GM19372 (cell line): ENCODE measurements around the gene KANSL3.
A peak's percentile ranks its signal among the peaks of the same experiment; 100 is the strongest.
"Not testable (repeated sequence)": the region's sequence is repeated elsewhere in the genome, so short reads cannot be mapped to it uniquely, and the experiment has no call there.

Experiments used
- ATAC-seq: cut with Tn5 transposase; IDR thresholded peaks from one replicate; pipeline ENCODE4 v1.9.1; 2021; ENCODE audit warnings: mild to moderate bottlenecking, low read depth, moderate library complexity; ENCODE audit not compliant: unreplicated experiment

The KANSL3 gene

DNA sequence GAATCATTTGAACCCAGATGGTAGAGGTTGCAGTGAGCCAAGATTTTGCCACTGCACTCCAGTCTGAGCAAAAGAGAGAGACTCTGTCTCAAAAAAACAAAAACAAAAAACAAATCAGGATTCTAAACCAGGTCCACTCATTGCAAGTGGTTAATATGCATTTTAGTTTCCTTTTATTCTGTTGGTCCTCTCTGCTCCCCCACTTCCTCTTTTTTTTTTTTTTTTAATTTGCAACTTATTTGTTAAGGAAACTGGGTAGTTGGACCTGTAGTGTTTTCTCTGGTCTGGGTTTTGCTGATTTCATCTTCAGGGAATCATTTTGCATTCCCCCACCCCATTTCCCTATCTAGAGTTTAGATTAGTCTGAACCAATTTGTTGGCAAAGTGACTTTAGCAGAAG is 18.4 kb upstream of the KANSL3 start:
- no peak for ATAC-seq

DNA sequence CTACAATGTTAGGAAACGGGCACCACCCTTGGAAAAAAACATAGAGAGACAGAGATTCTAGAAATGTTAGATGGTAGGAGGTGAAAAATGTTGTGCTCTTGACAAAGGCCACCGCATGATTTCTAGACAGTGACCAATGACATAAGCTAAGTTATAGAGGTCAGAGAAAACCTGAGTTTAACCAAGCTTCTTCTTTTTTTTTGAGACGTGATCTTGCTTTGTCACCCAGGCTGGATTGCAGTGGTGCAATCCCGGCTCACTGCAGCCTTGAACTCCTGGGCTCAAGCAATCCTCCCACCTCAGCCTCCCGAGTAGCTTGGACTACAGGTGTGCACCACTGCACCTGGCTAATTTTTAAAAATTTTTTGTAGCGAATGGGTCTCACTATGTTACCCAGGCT is 17.4 kb upstream of the KANSL3 start:
- ATAC-seq = no peak

DNA sequence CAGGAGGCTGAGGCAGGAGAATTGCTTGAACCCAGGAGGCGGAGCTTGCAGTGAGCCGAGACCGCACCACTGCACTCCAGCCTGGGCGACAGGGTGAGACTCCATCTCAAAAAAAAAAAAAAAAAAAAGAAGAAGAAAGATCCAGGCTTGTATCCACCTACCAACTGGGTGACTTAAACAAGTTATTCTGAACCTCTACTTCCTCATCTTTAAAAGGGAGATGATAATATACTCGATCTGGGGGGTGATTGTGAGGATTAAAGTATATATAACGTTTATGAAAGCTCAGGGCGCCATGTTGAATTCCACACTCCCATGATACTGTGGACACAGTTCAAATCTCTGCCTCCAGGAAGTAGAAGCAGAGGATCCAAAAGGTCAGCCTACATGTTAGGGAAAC is 16.7 kb upstream of the KANSL3 start:
- not testable (repeated sequence) for ATAC-seq

DNA sequence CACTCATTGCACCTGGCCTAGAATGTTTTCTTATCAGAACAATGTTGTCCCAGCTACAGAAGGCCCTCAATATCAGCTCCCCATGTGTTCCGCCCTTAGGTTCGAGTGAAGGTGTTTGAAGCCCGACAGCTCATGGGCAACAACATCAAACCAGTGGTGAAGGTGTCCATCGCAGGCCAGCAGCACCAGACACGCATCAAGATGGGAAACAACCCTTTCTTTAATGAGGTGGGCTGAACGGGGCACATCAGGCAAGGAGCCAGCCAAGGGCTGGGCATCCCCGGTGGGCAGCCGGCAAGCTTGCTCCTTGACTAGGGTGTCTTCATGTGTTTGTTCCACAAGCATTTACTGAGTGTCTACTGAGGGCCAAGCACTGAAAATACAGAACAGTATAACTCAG is 13.7 kb upstream of the KANSL3 start:
- ATAC-seq = no peak

DNA sequence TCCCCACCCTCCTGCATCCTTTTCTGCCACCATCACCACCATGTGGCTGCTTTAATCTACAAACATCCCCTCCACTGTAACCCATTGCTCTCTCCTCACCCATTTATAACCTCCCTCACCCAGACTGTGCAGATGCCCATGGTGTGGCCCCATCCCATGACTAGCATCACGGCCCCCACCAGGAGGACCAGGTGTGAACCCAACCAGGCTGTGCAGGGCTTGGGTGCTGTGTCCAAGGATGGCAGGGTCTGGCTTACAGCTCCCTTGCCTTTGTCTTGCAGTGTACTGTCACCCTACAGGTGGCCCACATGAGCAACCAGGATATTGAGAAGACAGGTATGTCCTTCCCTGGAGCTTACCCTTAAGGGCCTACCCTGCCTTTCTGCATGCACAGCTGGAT is 11.2 kb upstream of the KANSL3 start:
- no peak for ATAC-seq

DNA sequence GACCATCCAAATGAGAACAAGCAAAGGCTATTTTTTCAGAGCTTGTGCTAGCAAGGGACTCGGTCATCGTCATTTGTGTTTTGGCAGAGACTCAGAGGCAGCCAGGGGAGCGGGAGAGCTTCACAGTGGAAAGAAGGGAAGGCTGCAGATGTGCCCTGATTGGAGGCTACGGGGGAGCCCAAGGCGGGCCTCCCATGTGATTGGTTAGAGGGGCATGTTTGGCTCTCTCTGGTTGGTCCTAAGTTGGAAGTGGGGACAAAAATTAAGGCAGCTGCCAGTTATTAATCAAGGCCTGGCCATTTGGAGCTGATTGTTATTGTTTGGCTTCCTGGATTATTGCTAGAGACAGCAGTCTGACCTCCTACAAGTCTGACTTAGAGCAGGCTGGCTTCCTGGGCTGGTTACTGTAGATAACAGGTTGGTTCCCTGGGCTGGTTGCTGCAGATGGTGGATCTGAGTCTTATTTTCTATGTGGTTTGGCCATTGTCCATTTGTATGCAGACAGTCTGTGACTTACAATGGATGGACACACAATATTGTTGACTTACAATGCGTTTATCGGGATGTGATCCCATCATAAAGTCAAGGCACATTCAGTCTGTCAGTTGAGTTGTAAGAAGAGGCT is 10.3 kb upstream of the KANSL3 start:
- no peak for ATAC-seq

DNA sequence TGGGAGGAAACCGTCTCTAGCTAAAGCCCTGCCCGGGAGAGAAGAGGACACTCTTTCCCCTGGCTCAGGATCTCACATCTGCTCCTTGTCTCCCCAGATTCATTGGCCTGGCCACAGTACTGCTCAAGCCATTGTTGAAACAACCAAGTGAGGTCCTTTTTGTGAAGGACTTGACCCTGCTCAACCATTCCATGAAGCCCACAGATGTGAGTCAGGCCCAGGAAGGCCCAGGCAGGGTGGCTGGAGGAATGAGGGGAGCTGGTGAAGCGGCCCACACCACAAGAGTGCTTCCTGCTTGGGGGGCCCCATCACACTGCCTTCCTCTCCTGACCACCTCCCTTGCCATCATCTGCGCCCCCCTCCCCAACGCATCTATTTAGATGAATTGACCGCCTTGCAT is 9.6 kb upstream of the KANSL3 start:
- ATAC-seq = no peak

DNA sequence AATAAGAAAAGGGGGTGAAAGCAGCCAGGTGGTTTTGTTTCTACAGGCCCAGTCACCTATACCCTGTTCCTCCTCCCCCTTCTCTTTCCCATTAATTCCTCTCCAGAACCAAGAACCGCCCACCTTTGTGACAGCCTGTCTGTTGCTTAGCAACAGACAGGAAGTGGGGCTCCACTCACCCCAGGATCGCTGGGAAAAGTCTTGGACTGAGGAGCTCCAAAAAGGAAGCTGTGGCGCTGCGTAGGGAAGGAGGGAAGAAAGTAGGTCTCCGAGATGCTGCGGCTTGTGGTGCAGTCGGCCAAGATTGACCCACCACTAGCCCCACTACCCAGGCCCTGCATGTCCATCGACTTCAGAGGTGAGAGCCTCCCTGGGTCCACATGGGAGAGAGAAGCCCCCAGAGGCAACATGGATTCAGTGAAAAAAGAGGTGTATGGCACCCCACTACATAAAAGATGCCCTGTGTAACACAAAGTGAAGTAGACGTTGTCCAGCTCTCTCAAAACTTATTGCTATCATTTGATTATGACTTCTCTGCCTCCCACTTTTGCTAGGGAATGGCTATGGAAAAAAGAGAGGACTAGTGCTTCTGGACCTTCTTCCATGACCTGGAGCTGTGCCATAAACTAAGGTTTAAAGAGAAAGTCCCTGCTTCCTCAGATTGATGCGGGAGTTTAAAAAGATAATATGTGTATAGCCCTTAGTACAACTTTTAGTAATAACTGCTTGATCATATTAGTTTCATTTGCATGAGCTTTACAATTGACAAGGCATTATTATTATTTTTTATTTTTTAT is 4.7 kb upstream of the KANSL3 start, which contains the start of gene FER1L5:
TSS of gene FER1L5 (plus strand) at position 201 of the 797 bp plus-strand sequence. CDS start at position 274, 73 bp downstream.
- ATAC-seq = no peak

DNA sequence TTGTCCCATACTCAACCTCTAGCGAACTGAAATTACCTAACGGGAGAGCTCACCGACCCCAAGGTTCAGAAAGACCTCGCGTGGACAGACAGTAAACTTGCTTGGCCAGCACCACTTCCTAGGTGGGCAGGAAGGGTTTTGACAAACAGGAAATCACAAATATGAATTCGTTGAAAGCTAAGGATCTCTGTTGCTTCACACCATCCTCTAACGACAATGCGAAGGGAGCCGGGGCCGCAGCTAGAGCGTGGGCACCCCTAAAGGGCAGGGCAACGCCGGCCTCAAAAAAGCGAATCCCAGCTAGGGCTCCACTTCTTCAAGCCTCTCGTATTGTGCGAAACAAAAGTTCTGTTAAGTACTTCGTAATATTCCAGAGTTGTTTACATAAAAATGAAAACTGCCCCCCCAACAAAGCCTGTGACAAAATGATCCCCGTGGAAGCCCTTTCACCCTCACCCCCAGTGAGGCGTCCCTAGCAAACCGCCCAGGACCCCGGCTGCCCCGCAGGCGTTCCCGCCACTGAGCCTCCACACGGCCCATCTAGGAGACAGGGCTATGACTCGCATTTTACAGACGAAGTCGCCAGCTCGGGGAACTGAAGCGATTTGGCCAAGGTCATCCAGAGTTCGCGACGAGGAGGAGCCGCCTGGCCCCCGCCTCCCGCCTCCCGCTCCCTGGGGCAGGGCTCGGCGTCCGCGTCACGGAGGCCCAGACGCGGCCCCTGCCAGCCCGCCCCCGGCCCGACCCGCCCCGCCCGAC is 548 bp downstream of the KANSL3 start:
- peak; percentile 72 for ATAC-seq

DNA sequence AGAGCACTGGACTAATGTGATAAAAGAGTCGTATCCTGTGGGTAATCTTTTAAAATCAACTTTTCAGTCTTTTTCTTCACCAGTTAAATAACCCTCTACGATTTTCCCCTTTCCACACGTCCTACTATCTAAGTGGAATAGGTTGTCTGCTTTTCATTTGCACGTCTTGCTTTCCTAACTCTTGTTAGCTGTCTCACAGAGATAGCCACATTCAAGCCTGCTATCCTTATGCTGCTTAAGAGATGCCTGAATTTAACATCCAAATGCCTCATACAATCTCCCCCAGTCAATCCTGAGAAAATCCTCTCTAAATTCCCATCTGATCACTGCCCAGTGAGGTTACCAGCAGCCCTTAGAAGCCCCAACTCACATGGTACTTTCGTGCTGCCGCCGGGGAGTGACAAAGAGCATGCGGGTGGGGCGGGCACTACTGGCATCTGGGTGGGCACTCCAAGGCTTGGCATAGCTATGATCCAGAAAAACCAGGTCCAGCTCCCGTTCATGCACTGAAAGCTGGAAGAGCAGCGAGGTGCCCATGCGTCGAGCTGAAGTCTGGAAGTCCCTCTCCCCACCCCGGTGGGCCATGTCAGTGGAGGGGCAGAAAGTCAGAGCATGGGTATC is 1.5 kb downstream of the KANSL3 start:
- no peak for ATAC-seq

DNA sequence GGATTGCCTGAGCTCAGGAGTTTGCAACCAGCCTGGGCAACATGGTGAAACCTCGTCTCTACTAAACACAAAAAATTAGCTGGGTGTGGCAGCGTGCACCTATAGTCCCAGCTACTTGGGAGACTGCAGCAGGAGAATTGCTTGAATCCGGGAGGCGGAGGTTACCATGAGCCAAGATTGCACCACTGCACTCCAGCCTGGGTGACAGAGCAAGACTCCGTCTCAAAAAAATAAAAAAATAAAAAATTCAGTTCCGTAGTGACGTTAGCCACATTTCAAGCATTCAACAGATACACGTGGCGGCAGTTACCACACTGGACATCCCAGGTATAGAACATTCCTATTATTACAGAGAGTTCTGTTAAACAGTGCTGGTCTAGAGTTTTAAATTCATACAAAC is 4.5 kb downstream of the KANSL3 start:
- ATAC-seq = no peak

DNA sequence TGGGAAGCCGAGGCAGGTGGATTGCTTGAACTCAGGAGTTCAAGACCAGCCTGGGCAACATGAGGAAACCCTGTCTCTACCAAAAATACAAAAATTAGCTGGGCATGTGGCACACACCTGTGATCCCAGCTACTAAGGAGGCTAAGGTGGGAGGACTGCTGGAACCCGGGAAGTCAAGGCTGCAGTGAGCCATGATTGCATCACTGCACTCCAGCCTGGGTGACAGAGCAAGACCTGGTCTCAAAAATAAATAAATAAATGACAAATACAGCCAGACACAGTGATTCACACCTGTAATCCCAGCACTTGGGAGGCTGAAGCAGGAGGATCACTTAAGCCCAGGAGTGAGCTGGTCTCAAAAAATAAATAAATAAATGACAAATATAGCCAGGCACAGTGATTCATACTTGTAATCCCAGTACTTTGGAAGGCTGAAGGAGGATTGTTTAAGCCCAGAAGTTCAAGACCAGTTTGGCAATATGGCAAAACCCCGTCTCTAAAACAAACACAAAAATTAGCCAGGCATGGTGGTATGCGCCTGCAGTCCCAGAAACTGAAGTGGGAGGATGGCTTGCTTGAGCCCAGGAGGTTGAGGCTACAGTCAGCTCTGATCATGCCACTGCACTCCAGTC is 6.2 kb downstream of the KANSL3 start:
- no peak for ATAC-seq

DNA sequence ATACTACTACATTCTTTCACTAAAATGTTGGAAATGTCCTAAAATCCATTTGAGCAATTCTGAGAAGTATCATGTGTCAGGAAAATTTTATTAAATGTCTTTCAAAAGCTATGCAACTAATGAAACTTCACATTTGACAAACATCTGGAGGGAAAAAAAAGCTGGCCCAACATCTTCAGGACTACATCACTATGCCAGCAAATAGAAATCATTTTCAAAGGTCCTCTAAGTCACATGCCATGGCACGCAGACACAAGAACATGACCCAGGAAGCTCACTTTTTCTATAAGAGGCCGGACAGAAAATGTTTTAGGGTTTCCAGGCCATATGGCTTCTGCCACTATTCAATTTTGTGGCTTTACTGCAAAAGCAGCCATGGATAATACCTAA is 11.6 kb downstream of the KANSL3 start:
- ATAC-seq = no peak

DNA sequence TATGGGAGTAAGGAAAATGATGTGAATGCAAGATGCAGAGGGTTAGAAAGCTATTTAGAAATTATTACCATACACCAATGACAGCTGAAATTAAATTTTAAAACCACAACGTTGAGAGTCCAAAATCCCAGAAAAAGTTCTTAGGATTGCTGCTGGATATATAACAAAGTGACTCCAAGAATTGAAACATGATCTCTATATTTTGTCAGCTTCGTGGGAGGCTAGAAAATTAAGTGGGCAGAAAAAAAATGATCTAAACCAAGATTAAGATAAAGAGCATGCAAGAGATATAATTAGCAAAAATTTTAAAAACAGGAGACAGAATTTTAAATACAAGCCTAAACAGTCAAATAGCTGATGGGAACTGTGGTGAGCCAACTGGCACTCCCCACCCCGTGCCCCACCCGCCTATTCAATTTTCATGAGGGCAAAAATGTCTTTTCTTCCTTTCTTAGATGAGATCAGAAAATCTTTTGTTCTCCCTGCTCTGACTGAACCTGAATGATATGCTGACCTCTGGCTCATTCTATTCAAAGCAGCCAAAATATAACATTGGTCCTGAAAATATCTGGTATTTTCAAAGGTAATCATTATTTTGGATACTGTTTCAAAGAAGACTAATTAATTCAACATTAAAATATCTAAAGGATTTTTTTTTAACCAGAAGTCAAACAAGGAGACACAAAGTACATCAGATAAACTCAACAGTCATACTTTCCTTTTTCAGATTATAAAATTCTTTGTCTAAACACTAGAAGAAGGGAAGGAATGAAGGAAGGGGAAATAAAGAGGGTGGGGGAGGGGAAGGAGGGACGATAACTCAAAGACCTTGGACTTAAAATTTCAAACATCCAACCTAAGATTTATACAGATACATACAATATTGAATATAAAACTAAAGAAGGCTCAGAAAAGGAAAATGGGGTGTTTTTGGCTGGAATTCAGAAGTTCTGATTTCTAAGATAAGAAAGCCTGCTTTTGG is 12.2 kb downstream of the KANSL3 start:
- ATAC-seq = no peak

DNA sequence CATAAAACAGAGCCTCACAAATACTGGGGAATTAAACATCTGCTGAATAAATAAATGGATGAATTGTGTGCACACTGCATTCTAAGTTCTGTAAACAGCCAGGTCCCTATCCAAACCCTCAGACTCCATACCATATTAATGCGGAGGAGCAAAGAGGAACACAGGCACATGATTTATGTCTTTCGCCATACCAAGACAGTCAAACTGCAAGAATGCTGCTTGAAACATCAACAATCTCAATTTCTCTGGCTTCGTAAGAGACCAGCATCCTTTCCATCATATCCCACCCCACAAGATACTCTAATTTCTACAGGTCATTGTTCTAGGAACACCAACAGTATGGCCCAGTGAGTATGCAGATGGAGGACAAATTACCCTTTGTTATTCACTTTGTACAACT is 15.0 kb downstream of the KANSL3 start:
- no peak for ATAC-seq

DNA sequence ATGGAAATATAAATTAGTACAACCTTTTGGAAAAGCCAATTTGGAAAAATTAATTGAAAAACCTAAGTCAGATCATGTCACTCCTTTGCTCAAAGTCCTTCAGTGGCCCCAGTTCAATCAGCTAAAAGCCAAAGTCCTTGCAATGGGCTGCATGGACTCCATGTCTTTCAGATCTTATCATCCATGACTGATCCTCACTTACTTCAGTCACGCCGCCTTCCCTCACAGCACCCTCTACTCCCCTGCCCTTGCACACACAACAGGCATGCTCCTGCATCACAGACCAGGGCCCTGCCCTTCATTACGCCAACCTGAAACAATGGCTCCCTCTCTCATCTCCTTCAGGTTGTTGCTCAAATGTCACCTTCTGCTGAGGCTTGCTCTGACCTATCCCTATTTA is 15.6 kb downstream of the KANSL3 start:
- no peak for ATAC-seq

DNA sequence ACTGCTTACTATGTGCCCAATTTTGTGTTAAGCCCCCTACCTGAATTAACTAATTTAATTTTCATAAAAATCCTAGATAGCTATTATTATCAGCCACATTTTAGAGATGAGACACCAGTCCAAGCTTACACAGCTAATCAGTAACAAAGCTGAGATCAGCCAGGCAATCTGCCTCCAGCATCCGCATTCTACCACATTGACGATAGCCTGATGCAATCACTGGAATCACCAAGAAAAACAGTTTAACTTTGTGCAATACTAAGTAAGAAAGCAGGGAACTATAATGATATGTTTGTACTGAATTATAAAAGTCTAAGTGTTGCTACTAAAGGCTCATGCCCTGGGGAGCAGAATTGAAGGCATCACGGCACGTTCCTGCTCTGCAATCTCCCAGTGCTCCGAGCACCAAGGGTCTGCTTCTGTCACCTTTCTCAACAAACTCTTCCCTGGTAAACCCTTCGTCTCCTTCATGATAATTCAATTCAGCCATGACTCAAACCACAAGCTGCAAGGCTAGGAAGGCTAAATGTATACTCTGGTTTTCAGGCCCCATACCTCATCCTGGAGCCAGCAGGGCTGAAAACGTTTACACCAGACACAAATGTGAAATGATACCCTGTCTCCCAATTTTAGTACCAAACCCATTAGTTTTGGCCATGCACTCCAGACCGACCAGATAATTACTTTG is 19.4 kb downstream of the KANSL3 start:
- no peak for ATAC-seq

DNA sequence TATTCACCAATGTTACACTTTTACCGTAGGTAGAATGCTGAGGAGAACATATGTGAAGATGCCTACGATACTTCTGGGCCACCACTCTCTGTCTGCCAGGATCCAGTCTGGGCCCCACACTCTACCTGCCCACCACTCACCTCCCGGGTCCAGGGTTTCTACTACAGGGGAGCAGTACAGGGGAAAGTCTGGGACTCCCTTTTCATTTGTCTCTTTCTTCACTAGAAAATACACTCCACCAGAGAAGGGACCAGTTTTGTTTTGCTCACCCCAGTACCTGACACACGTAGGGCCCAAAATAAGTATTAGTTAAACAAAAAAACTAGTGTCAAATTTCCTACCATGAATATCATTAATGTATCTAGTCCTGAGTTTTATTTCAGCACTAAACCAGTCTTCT is 21.1 kb downstream of the KANSL3 start:
- no peak for ATAC-seq

DNA sequence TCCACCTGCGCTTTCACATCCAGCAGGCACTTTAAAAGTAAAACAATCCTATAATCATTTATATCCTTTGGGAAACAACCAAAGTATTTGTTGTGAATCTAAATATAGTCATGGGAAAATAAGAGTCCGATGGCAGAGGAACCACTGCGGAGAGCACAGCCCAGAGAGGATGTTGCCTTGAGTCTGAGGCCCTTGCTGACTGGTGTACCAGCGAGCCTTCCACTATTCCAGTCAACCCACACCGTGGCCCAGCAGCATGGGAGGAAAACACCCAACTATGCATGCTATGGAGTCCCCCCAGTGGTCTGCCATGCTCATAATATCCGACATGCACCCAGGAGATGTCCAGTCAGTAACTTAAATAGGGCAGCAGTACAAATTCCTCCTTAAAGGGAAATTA is 21.6 kb downstream of the KANSL3 start:
- ATAC-seq = no peak
